Karpas-422 (cell line): ENCODE results near the gene ZNF445. TPM values are rescaled to one million over a fixed set of nuclear protein-coding genes. Genes with fewer than 3 reads are reported as not detected.
"Not testable (repeated sequence)": the region's sequence is repeated elsewhere in the genome, so short reads cannot be mapped to it uniquely, and the experiment has no call there.

Experiments
- DNase-seq: peaks from one replicate; pipeline ENCODE4 v3.0.0-alpha.2; 2015
- H2AFZ ChIP-seq: fragments of 200-600 bp; sonication (generic); 2 replicates; pipeline ENCODE4 v1.6.1; 2014; ENCODE audit warnings: antibody characterized with exemption, low read length, mixed read lengths
- H3K27ac ChIP-seq: fragments of 200-600 bp; sonication (generic); 2 replicates; pipeline ENCODE4 v1.5.1; 2014; ENCODE audit warnings: mild to moderate bottlenecking, low read length, moderate library complexity
- H3K27me3 ChIP-seq: fragments of 200-600 bp; sonication (generic); 2 replicates; pipeline ENCODE4 v1.6.1; 2014; ENCODE audit warnings: low read length, mixed read lengths
- H3K36me3 ChIP-seq: fragments of 200-600 bp; sonication (generic); 2 replicates; pipeline ENCODE4 v1.6.1; 2014; ENCODE audit warnings: low read length, mixed read lengths; ENCODE audit not compliant: insufficient read depth
- H3K4me1 ChIP-seq: fragments of 200-600 bp; sonication (generic); 2 replicates; pipeline ENCODE4 v1.6.1; 2014; ENCODE audit warnings: mild to moderate bottlenecking, low read length, mixed read lengths
- H3K4me2 ChIP-seq: fragments of 200-600 bp; sonication (generic); 2 replicates; pipeline ENCODE4 v1.6.1; 2014; ENCODE audit warnings: low read length, low read depth, mild to moderate bottlenecking; ENCODE audit not compliant: poor library complexity, severe bottlenecking
- H3K4me3 ChIP-seq: fragments of 200-600 bp; sonication (generic); 2 replicates; pipeline ENCODE4 v1.5.1; 2014; ENCODE audit warnings: mild to moderate bottlenecking, antibody characterized with exemption, low read length, mixed read lengths
- H3K79me2 ChIP-seq: fragments of 200-600 bp; sonication (generic); 2 replicates; pipeline ENCODE4 v1.6.1; 2014; ENCODE audit warnings: mild to moderate bottlenecking, low read length, mixed read lengths
- H3K9ac ChIP-seq: fragments of 200-600 bp; sonication (generic); 2 replicates; pipeline ENCODE4 v1.6.0; 2014; ENCODE audit warnings: low read length
- H3K9me2 ChIP-seq: fragments of 200-600 bp; sonication (generic), shearing (Covaris generic); replicated peaks from 2 replicates; pipeline ENCODE4 v1.6.0; 2014; ENCODE audit warnings: mild to moderate bottlenecking, low read length, moderate library complexity; ENCODE audit not compliant: insufficient read depth
- H3K9me3 ChIP-seq: fragments of 300-700, 200-600 bp; sonication (generic); 2 replicates; pipeline ENCODE4 v1.6.1; 2014; ENCODE audit warnings: low read length, mixed read lengths
- H4K20me1 ChIP-seq: fragments of 200-600 bp; sonication (generic); 2 replicates; pipeline ENCODE4 v1.6.1; 2014; ENCODE audit warnings: mild to moderate bottlenecking, antibody characterized with exemption, low read length, low read depth; ENCODE audit not compliant: insufficient read depth
- total RNA-seq: library from RNA; depleted of rRNA; stranded (reverse); fragments of >200 nt; shearing (Covaris generic); gene quantifications from 2 replicates; pipeline ENCODE4 v1.2.3, GENCODE V29; 2014; ENCODE audit warnings: low replicate concordance

Gene ZNF445
- total RNA-seq, 1 experiment from 2014 or later = 9.8 TPM

DNA sequence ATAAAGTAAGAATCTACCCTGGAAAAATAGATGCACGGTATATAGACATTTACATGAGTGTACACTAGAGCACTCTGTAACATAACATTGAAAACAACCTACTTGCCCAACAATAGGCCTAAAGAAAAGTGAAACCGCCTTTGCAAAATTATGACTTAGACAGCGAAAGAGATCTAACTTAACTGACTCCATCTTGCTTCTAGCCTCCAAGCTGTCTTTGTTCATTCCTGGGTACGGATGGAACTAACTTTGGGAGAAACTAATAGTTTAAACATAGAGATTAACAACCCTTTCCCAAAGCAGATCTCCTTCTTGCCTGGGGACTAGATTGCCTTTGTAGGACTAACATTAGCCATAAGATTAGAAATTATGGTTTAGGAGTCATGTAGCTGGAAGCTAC, 17.4 kb downstream of the ZNF445 start:
- H3K36me3 ChIP-seq = peaks cover 13% of the 10 kb centered on the region; the same call in 1 of the 2 replicates
- peaks cover 39% of the 10 kb centered on the region for H3K79me2 ChIP-seq
- H2AFZ ChIP-seq = not testable (repeated sequence)

DNA sequence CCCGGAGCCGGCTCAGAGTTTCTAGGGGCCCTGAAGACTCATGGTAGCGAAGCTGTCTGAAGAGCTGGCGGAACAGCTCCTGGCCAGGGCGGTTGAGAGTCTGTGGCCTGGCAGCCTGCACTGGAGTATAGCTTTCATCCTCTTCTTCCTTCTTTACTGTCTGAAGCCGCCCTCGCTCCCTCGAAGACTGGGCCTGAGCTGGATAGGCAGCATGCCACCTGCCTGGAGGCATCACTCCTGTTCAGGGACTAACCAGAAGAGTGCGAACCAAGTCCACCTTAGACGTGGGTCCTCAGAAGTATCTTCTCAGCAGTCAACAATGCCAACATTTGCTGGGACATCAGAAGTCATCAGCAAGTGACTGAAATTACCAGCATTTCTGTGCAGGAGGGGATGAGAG, 22.2 kb downstream of the ZNF445 start:
- no peaks in the 10 kb centered on the region for H4K20me1 ChIP-seq
- H3K79me2 ChIP-seq = peaks cover 23% of the 10 kb centered on the region
- no peak overlapping the region for H2AFZ ChIP-seq
- no peaks in the 10 kb centered on the region for H3K4me1 ChIP-seq
- peaks cover 20% of the 10 kb centered on the region for H3K36me3 ChIP-seq
- no peak overlapping the region for H3K27ac ChIP-seq
- no peak for DNase-seq
- no peak overlapping the region for H3K4me2 ChIP-seq
- H3K4me3 ChIP-seq = no peak overlapping the region
- no peaks in the 10 kb centered on the region for H3K9me2 ChIP-seq
- no peaks in the 10 kb centered on the region for H3K27me3 ChIP-seq
- H3K9ac ChIP-seq = no peak overlapping the region
- no peaks in the 10 kb centered on the region for H3K9me3 ChIP-seq

More for the DNA sequence above, 17.4 kb downstream of the ZNF445 start:
- not testable (repeated sequence) for H3K27ac ChIP-seq, H3K4me3 ChIP-seq, H3K27me3 ChIP-seq, H3K9ac ChIP-seq, H3K9me3 ChIP-seq, H3K4me1 ChIP-seq, DNase-seq, H3K4me2 ChIP-seq, H4K20me1 ChIP-seq, H3K9me2 ChIP-seq

DNA sequence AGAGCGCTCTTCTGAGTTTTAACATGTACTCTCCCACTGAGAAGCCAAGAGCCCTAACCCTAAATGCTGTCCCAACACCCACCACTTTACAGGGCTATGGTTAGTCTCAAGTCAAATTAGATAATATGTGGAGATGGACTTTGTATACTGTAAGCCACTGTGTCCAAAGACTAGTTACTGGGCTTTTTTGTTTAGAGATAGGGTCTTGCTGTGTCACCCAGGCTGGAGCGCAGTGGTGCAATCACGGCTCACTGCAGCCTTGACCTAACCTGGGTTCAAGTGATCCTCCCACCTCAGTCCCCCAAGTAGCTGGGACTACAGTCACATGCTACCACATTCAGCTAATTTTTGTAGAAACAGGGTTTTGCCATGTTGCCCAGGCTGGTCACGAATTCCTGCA, 23.2 kb downstream of the ZNF445 start:
- Histone ChIP-seq H3K27me3 (no peaks in the 10 kb centered on the region), H3K27ac (no peak overlapping the region), H3K4me1 (no peaks in the 10 kb centered on the region), H3K9ac (no peak overlapping the region), H3K79me2 (peaks cover 15% of the 10 kb centered on the region), H3K9me2 (no peaks in the 10 kb centered on the region), H2AFZ (no peak overlapping the region), H3K4me2 (no peak overlapping the region), H3K4me3 (no peak overlapping the region), H4K20me1 (no peaks in the 10 kb centered on the region), H3K36me3 (peaks cover 24% of the 10 kb centered on the region), H3K9me3 (no peaks in the 10 kb centered on the region)
- DNase-seq = no peak

DNA sequence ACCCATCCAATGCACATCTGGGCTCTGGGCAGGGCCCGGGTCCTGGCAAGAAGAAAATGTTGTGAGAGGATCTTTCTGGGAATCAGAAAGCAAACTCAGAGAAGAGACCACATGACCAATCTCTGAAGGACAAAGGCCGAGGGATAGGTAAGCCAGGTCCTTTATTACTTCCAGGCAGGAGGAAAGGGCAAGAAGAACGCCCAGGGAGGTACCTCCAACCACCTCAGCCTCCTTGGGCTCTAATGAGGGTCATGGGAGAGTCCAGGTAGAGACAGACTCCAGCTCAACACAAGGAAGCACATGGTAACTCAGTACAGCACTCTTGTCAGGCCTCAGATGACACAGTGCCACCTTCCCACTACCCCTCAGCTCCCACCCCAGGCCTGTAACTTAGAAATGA, 26.0 kb downstream of the ZNF445 start:
- Histone ChIP-seq H4K20me1 (no peaks in the 10 kb centered on the region), H3K9ac (no peak overlapping the region), H3K27me3 (no peaks in the 10 kb centered on the region), H3K27ac (no peak overlapping the region), H3K36me3 (peaks cover 46% of the 10 kb centered on the region), H3K4me1 (no peaks in the 10 kb centered on the region), H3K4me2 (no peak overlapping the region), H3K79me2 (peaks cover 6% of the 10 kb centered on the region; the same call in 1 of the 2 replicates), H2AFZ (no peak overlapping the region), H3K9me2 (no peaks in the 10 kb centered on the region), H3K4me3 (no peak overlapping the region), H3K9me3 (no peaks in the 10 kb centered on the region)
- DNase-seq = no peak

DNA sequence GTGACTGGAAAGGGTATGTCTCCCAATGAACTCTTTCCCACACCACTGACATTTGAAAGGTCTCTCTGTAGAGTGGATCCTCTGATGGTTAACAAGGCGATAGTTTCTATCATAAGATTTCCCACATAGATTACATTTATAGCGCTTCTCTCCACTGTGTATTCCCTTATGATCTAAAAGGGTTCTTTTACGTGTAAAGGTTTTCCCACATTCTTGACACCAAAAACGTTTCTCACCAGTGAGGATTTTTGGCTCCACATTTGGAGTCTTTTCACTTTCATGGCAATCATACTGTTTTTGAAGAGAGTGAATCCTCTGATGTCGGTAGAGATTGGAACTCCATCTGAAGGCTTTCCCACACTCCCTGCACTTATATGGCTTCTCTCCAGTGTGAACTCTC, 30.5 kb downstream of the ZNF445 start:
- Histone ChIP-seq H3K27me3 (no peaks in the 10 kb centered on the region), H3K9ac (no peak overlapping the region), H3K4me2 (no peak overlapping the region), H3K27ac (no peak overlapping the region), H2AFZ (no peak overlapping the region), H3K9me3 (no peaks in the 10 kb centered on the region), H3K9me2 (no peaks in the 10 kb centered on the region), H3K4me3 (no peak overlapping the region), H4K20me1 (no peaks in the 10 kb centered on the region), H3K79me2 (no peaks in the 10 kb centered on the region), H3K4me1 (no peaks in the 10 kb centered on the region), H3K36me3 (peaks cover 34% of the 10 kb centered on the region)
- no peak for DNase-seq

DNA sequence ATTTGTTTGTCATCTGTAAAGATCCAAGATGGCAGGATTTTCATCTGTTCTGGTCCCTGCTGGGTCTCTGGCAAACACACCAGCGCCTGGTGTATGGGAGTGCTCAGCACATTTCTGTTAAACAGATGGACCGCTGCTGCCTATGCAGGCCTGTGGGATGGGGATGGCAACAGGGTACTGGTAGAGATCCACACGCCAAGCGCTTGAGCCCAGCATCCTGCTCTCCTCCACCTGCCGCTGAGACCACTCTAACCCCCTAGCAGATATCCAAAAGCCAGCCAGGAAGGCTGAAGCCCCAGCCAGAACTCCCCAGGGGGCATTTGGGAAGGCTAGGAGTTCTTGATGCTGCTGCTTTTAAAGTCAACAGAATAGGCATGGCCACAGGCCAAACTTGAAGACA, 31.7 kb downstream of the ZNF445 start:
- H4K20me1 ChIP-seq = no peaks in the 10 kb centered on the region
- no peaks in the 10 kb centered on the region for H3K79me2 ChIP-seq
- peaks cover 34% of the 10 kb centered on the region for H3K36me3 ChIP-seq
- no peak overlapping the region for H3K4me2 ChIP-seq
- H3K4me3 ChIP-seq = no peak overlapping the region
- no peaks in the 10 kb centered on the region for H3K9me2 ChIP-seq
- no peaks in the 10 kb centered on the region for H3K4me1 ChIP-seq
- H2AFZ ChIP-seq = no peak overlapping the region
- H3K9ac ChIP-seq = no peak overlapping the region
- H3K27ac ChIP-seq = no peak overlapping the region
- DNase-seq = no peak
- no peaks in the 10 kb centered on the region for H3K27me3 ChIP-seq
- no peaks in the 10 kb centered on the region for H3K9me3 ChIP-seq

DNA sequence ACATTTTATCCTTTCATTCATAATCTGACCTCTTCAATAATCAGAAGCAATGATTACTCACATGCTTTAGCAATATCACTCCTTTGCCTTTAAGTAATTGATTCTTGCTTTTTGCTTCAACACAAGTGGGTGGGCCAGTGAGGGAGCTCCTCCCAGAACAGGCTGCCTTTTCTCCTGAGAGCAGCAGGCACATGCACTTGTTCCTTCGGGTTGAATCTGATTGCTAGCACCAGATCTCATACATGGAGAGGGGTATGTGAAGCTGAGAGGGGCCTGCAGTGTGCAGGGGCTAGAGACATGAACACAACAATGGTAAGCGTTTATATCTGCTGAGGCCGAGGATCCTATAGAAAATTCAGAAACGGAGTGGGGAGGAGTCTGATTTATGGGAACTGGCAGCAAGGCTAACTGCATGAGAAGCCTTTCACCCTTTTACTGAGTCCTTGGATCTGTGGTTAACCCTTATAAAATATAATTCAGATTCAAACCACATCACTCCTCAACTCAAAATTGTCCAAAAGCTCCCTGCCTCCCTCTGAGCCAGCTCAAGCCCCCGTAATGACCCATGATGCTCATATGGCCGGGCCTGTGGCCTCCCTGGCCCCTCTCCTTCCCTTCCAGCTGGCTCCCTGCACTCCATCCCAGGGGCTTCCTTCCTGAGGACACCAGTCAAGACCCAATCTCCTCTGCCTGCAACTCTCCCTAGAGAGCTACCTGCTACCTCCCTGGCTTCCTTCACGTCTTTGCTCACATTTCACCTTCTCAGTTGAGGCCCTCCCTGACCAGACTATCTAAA, 32.4 kb downstream of the ZNF445 start:
- Histone ChIP-seq H3K4me2 (no peak overlapping the region), H3K9me2 (no peaks in the 10 kb centered on the region), H3K4me3 (no peak overlapping the region), H3K27ac (no peak overlapping the region), H3K79me2 (no peaks in the 10 kb centered on the region), H3K4me1 (peaks cover 4% of the 10 kb centered on the region), H3K27me3 (no peaks in the 10 kb centered on the region), H2AFZ (no peak overlapping the region), H3K9me3 (no peaks in the 10 kb centered on the region), H3K9ac (no peak overlapping the region), H4K20me1 (no peaks in the 10 kb centered on the region), H3K36me3 (peaks cover 28% of the 10 kb centered on the region)
- DNase-seq = no peak

DNA sequence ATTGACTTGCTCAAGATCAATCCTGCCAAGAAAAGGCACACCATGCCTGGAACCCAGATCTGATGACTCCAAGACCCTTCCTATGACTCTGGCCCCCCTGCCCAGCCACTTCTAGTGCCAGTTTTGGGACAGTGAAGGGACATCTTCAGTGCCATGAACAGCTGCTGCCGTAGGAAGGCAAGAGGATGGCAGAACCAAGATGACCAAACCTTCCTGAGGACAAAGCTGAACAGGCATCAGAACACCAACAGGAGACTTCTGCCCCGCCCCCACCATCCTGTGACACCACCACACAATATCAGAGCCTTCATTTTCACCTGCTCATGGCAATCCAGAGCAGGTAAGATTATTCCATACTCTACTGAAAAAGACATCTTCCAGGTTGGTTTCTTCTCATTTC, 33.0 kb downstream of the ZNF445 start:
- Histone ChIP-seq H3K9ac (no peak overlapping the region), H3K4me1 (peaks cover 7% of the 10 kb centered on the region), H3K9me3 (no peaks in the 10 kb centered on the region), H3K9me2 (no peaks in the 10 kb centered on the region), H3K4me3 (no peak overlapping the region), H3K27me3 (no peaks in the 10 kb centered on the region), H3K27ac (no peak overlapping the region), H3K79me2 (no peaks in the 10 kb centered on the region), H3K36me3 (peaks cover 27% of the 10 kb centered on the region), H4K20me1 (no peaks in the 10 kb centered on the region), H2AFZ (no peak overlapping the region), H3K4me2 (no peak overlapping the region)
- no peak for DNase-seq
